HepG2 (cell line): ENCODE data around the gene MICAL3. TPM values are rescaled to one million over a fixed set of nuclear protein-coding genes. Genes with fewer than 3 reads are reported as not detected.
A peak's percentile ranks its signal among the peaks of the same experiment; 100 is the strongest.

ENCODE experiments used
- ATAC-seq: fragments of 200-7000 bp; cut with Tn5 transposase; 3 replicates; pipeline ENCODE4 v1.9.1; 2020; ENCODE audit warnings: mild to moderate bottlenecking, moderate library complexity
- BruUV-seq: library from RNA; stranded (reverse); fragments of 400-500 nt; replicated peaks from 2 replicates; lab custom pipeline; 2021; lab: Mats Ljungman, UMichigan
- CTCF ChIA-PET: fragments of 300-600 bp; formaldehyde crosslinking; extraction: SDS; loops from one replicate; lab custom pipeline; 2021; ENCODE audit warnings: low total read pairs, inconsistent platforms, low intra/inter-chr PET ratio; lab: Yijun Ruan, JAX
- POLR2A ChIA-PET: fragments of 350-600 bp; sonication (Branson Sonifier 250); formaldehyde crosslinking; loops from one replicate; lab custom pipeline; 2020; ENCODE audit warnings: antibody characterized with exemption, inconsistent platforms; lab: Yijun Ruan, JAX
- DNase-seq: peaks from one replicate; pipeline ENCODE4 v3.0.0-alpha.2; 2015; ENCODE audit warnings: low spot score
- FAIRE-seq: peaks from 3 replicates; lab custom pipeline; 2011; peaks lifted over from hg19 to GRCh38; lab: Jason Lieb, UNC
- H2AFZ ChIP-seq: one replicate; pipeline ENCODE4 v1.6.1; 2011; ENCODE audit warnings: low read length, inconsistent platforms
- H3K27ac ChIP-seq: fragments of 300-600 bp; 3 replicates; pipeline ENCODE4 v1.8.0; 2011; ENCODE audit warnings: mixed run types, mild to moderate bottlenecking, mixed read lengths, low read length, inconsistent platforms; ENCODE audit not compliant: insufficient read depth; ENCODE audit errors: extremely low read length
- H3K27me3 ChIP-seq, 2 experiments: fragments of 200-600 bp in 1 of 2; 2 replicates in 1 of 2; 3 replicates in 1 of 2; pipeline versions ENCODE4 v1.6.0 to v1.8.0; 2011; ENCODE audit warnings: low read length in 2 of 2, mild to moderate bottlenecking in 2 of 2, moderate library complexity in 2 of 2, inconsistent platforms in 1 of 2; ENCODE audit not compliant: insufficient read depth in 2 of 2, control insufficient read depth in 1 of 2
- H3K36me3 ChIP-seq, 2 experiments: fragments of 200-600 bp in 1 of 2; replicated peaks in 1 of 2; 2 replicates in 1 of 2; 3 replicates in 1 of 2; pipeline versions ENCODE4 v1.5.1 to v1.8.0; 2011; ENCODE audit warnings: low read length in 2 of 2, inconsistent platforms in 1 of 2; ENCODE audit not compliant: insufficient read depth in 2 of 2, control insufficient read depth in 1 of 2
- H3K4me1 ChIP-seq: 2 replicates; pipeline ENCODE4 v1.5.1; 2012; ENCODE audit warnings: low read length, inconsistent platforms; ENCODE audit not compliant: insufficient read depth
- H3K4me2 ChIP-seq: 2 replicates; pipeline ENCODE4 v1.6.0; 2011; ENCODE audit warnings: low read depth, low read length, inconsistent platforms
- H3K4me3 ChIP-seq, 3 experiments: fragments of 200-600 bp in 1 of 3; sonication (generic), shearing (Covaris generic) in 1 of 3; replicated peaks in 1 of 3; 2 replicates each; pipeline ENCODE4 v1.5.1; 2011 to 2016; ENCODE audit warnings: low read length in 3 of 3, inconsistent platforms in 2 of 3, low read depth in 2 of 3, mild to moderate bottlenecking in 2 of 3, control low read depth in 1 of 3, mixed read lengths in 1 of 3; ENCODE audit not compliant: insufficient read depth in 1 of 3
- H3K79me2 ChIP-seq: one replicate; pipeline ENCODE4 v1.6.1; 2011; ENCODE audit warnings: low read length, inconsistent platforms; ENCODE audit not compliant: insufficient read depth
- H3K9ac ChIP-seq: 2 replicates; pipeline ENCODE4 v1.6.0; 2011; ENCODE audit warnings: mild to moderate bottlenecking, low read depth, low read length, inconsistent platforms; ENCODE audit not compliant: insufficient read depth
- H3K9me3 ChIP-seq: 2 replicates; pipeline ENCODE4 v1.5.1; 2012; ENCODE audit warnings: mild to moderate bottlenecking, low read length
- H4K20me1 ChIP-seq: 2 replicates; pipeline ENCODE4 v1.6.0; 2011; ENCODE audit warnings: inconsistent platforms, mild to moderate bottlenecking, low read length, moderate library complexity; ENCODE audit not compliant: insufficient read depth
- BHLHE40 ChIP-seq: IDR thresholded peaks from 2 replicates; pipeline ENCODE4 v1.6.1; 2011; ENCODE audit warnings: low read length, improper control_type of control experiment
- ZNF605 ChIP-seq: sonication (generic); formaldehyde crosslinking; IDR thresholded peaks from 2 replicates; pipeline ENCODE4 v1.8.0; 2022; ENCODE audit warnings: mild to moderate bottlenecking, missing genetic modification reagents
- ZNF775 ChIP-seq: sonication (generic); formaldehyde crosslinking; IDR thresholded peaks from 2 replicates; pipeline ENCODE4 v1.4.0; 2020; ENCODE audit warnings: missing genetic modification reagents, mild to moderate bottlenecking, moderate library complexity, borderline replicate concordance
- WGBS: methylation state at CpG from one replicate; pipeline ENCODE4 v1.1.6; 2017; ENCODE audit warnings: low lambda C conversion rate; 5-methylcytosine and 5-hydroxymethylcytosine counted together
- in situ Hi-C: cut with HindIII; loops from 2 replicates; pipeline ENCODE4 v1.10.0; 2017; ENCODE audit warnings: low pct_unique_long_range_greater_than_20kb; ENCODE audit not compliant: extremely low pct_ligation_motif_present
- intact Hi-C: fragments of 100-400 bp; cut with micrococcal nuclease; formaldehyde crosslinking; loops from one replicate; pipeline ENCODE4 v1.10.0; 2022; ENCODE audit not compliant: unreplicated experiment
- polyA plus RNA-seq, 8 experiments: library from polyadenylated mRNA; depleted of rRNA in 3 of 8; stranded (reverse) in 7 of 8; unstranded in 1 of 8; fragments of >200 nt; fragmentation: Illumina TruSeq in 4 of 8; extraction: Trizol in 4 of 8; gene quantifications; 2 replicates each; pipeline versions ENCODE4 v1.2.1 to v1.2.3, GENCODE V29; 2011 to 2016; ENCODE audit warnings: low read depth in 4 of 8, missing spikeins in 1 of 8, mixed read lengths in 1 of 8; ENCODE audit not compliant: insufficient read depth in 1 of 8
- total RNA-seq, 5 experiments: library from RNA; depleted of rRNA; stranded (reverse); fragments of >200 nt; fragmentation: Illumina TruSeq; extraction: Trizol; gene quantifications; 2 replicates each; pipeline ENCODE4 v1.2.3, GENCODE V29; 2016; ENCODE audit warnings: low read depth in 1 of 5
- TF ChIP-seq, protein P1 (sequence below): sonication (generic); formaldehyde crosslinking; IDR thresholded peaks from 2 replicates; pipeline ENCODE4 v1.5.0; 2020; ENCODE audit warnings: mild to moderate bottlenecking, missing genetic modification reagents, moderate library complexity

Gene MICAL3
- total and polyA plus RNA-seq, 2 of the 13 experiments (the other 11 are each of a cell fraction or from before 2014, with no cell fraction given), result 5.3 to 12.5 TPM

DNA sequence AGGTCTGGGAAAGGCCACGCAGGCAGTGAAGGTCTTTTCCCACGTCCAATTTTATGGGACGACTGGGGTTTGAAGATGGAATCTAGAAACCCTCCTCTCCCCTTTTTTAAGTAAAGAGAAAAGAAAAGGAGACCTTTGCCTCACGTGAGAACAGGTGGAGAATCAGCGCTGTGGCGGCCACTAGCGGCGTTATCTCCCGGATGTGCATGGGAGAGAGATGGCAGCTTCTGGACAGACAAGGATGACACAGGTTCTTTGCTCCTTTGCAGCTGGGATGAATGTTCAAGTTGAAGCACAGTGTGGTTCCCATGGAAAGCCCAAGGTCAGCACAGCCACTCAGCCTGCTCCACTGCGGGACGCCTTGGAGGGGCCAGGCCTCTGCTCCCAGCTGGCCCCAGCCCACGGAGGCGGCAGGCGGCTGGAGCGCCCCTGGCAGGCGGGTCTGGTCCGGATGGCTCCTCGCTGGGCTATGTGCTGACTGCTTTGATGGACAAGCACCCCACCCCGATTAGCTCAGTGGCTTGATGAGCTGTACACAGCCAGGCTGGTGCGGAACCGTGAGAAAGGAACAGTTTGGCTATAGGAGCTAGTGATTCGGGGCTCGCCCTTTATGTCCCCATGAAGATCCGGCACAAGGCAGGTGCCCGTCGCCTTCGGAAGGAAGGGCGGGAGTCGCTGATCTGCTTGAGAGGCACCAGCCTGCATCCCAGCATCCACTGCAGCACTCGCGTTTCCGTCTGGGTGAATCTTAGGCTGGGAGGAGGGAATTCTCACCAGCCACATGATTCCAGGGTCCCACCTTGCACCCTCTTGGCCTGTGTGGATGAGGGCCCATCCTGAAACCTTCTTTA lies 235.6 kb downstream of the MICAL3 start:
- TF ChIP-seq, protein P1, sequence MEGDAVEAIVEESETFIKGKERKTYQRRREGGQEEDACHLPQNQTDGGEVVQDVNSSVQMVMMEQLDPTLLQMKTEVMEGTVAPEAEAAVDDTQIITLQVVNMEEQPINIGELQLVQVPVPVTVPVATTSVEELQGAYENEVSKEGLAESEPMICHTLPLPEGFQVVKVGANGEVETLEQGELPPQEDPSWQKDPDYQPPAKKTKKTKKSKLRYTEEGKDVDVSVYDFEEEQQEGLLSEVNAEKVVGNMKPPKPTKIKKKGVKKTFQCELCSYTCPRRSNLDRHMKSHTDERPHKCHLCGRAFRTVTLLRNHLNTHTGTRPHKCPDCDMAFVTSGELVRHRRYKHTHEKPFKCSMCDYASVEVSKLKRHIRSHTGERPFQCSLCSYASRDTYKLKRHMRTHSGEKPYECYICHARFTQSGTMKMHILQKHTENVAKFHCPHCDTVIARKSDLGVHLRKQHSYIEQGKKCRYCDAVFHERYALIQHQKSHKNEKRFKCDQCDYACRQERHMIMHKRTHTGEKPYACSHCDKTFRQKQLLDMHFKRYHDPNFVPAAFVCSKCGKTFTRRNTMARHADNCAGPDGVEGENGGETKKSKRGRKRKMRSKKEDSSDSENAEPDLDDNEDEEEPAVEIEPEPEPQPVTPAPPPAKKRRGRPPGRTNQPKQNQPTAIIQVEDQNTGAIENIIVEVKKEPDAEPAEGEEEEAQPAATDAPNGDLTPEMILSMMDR (CRISPR knock-in tag), result peak; percentile 36
- peak; percentile 79 for TF ChIP-seq BHLHE40
- TF ChIP-seq ZNF775 (CRISPR knock-in tag), result no peak
- TF ChIP-seq ZNF605, result no peak
- TF ChIP-seq, all 625 proteins: peak for 2
- H3K4me3 ChIP-seq, result no peak overlapping the region
- in situ Hi-C loops (no loop called here), intact Hi-C loops (no loop called here)
- no peaks in the 10 kb centered on the region for H3K9me3 ChIP-seq
- no peaks in the 10 kb centered on the region for H3K27me3 ChIP-seq
- H3K4me2 ChIP-seq, result no peak overlapping the region
- no peaks in the 10 kb centered on the region for H3K79me2 ChIP-seq
- no peak overlapping the region for H3K27ac ChIP-seq
- no peaks in the 10 kb centered on the region for H4K20me1 ChIP-seq
- ATAC-seq, result no peak
- no TSS peak for BruUV-seq
- CTCF ChIA-PET, result no interaction called here
- no peak overlapping the region for H2AFZ ChIP-seq
- no peak for DNase-seq
- POLR2A ChIA-PET, result interaction anchor here (1.0 kb wide), 1 partner anchor 14 kb away, joined by 3 read pairs; no protein-coding TSS in a partner anchor
- no peak overlapping the region for H3K9ac ChIP-seq
- H3K4me1 ChIP-seq, result peaks cover 29% of the 10 kb centered on the region
- no peak for FAIRE-seq
- peaks cover 4 to 6% of the 10 kb centered on the region in 2 experiments; a peak in 2 of 5 replicates for H3K36me3 ChIP-seq
- 85% methylated on average over 19 of the region's 32 CpGs for WGBS
